Nephron progenitor cell (in vitro differentiated cells): ENCODE results near the gene SAPCD1.

ENCODE experiments used
- DNase-seq: peaks from one replicate; pipeline ENCODE4 v3.0.0; 2021
- H3K27ac Mint-ChIP-seq: 2 replicates; pipeline ENCODE4 v1.8.0; 2021; ENCODE audit warnings: mild to moderate bottlenecking, moderate library complexity, mixed read lengths
- H3K27me3 Mint-ChIP-seq: 2 replicates; pipeline ENCODE4 v1.8.0; 2021; ENCODE audit warnings: mild to moderate bottlenecking, low read depth, mixed read lengths; ENCODE audit not compliant: poor library complexity
- H3K36me3 Mint-ChIP-seq: 2 replicates; pipeline ENCODE4 v1.8.0; 2021; ENCODE audit warnings: low read depth, mixed read lengths
- H3K4me1 Mint-ChIP-seq: 2 replicates; pipeline ENCODE4 v1.8.0; 2021; ENCODE audit warnings: mixed read lengths
- H3K4me3 Mint-ChIP-seq: 2 replicates; pipeline ENCODE4 v1.8.0; 2021; ENCODE audit warnings: mild to moderate bottlenecking, moderate library complexity, mixed read lengths
- H3K9me3 Mint-ChIP-seq: 2 replicates; pipeline ENCODE4 v1.8.0; 2021; ENCODE audit warnings: mild to moderate bottlenecking, moderate library complexity, mixed read lengths
- TF ChIP-seq, protein P1 (sequence below): fragments of 200-600 bp; sonication (generic); IDR thresholded peaks from 2 replicates; pipeline ENCODE4 v1.5.0; 2021; ENCODE audit warnings: antibody characterized with exemption

Gene SAPCD1

DNA sequence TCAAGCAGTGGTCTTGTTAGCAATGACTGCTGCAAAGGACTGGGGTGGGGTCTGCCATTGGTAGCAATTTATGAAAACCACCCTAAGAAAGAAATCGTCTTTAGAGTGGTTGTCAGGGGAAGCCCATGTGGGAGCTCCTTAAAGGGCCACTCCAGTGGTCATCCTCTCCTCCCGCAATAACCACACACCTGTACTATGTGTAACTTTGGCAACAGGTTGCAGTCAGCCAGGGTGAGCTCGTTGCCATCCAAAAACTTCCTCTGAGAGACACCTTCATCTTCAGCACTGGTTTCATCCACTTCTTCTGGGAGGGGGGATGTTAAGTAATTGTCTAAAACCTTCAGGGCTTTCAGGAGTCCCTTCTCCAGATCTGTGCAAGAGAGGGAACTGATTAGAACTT lies 30.4 kb upstream of the SAPCD1 start:
- TF ChIP-seq, protein P1, sequence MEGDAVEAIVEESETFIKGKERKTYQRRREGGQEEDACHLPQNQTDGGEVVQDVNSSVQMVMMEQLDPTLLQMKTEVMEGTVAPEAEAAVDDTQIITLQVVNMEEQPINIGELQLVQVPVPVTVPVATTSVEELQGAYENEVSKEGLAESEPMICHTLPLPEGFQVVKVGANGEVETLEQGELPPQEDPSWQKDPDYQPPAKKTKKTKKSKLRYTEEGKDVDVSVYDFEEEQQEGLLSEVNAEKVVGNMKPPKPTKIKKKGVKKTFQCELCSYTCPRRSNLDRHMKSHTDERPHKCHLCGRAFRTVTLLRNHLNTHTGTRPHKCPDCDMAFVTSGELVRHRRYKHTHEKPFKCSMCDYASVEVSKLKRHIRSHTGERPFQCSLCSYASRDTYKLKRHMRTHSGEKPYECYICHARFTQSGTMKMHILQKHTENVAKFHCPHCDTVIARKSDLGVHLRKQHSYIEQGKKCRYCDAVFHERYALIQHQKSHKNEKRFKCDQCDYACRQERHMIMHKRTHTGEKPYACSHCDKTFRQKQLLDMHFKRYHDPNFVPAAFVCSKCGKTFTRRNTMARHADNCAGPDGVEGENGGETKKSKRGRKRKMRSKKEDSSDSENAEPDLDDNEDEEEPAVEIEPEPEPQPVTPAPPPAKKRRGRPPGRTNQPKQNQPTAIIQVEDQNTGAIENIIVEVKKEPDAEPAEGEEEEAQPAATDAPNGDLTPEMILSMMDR, result no peak
- Mint-ChIP-seq H3K4me3 (no peak overlapping the region), H3K27ac (no peak overlapping the region), H3K4me1 (peaks cover 72% of the 10 kb centered on the region), H3K27me3 (no peaks in the 10 kb centered on the region), H3K9me3 (no peaks in the 10 kb centered on the region), H3K36me3 (peaks cover 48% of the 10 kb centered on the region)
- no peak for DNase-seq

DNA sequence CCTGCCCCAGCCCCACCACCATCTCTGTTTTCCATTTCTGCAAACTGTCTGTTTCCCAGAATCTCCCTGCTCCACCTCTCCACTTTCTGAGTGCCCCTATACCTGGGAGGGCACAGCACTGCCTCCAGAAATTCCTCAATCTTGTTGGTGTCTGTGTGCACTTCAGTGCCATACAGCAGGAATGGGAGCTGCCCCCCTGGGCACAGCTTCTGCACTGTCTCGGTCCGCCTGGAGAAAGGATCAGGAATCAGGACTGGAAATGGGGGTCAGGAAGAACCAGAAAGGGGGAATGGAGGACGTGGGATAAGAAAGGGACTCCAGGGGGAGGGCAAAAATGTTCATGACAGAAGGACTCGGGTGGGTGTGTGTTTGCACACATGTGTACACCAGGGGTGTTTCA lies 28.7 kb upstream of the SAPCD1 start:
- Mint-ChIP-seq H3K36me3 (peaks cover 35% of the 10 kb centered on the region), H3K27ac (peak overlapping the region; percentile 77), H3K27me3 (no peaks in the 10 kb centered on the region), H3K4me1 (peaks cover 78% of the 10 kb centered on the region), H3K9me3 (no peaks in the 10 kb centered on the region), H3K4me3 (peak overlapping the region; percentile 98)
- no peak for DNase-seq
- TF ChIP-seq, protein P1, result no peak

DNA sequence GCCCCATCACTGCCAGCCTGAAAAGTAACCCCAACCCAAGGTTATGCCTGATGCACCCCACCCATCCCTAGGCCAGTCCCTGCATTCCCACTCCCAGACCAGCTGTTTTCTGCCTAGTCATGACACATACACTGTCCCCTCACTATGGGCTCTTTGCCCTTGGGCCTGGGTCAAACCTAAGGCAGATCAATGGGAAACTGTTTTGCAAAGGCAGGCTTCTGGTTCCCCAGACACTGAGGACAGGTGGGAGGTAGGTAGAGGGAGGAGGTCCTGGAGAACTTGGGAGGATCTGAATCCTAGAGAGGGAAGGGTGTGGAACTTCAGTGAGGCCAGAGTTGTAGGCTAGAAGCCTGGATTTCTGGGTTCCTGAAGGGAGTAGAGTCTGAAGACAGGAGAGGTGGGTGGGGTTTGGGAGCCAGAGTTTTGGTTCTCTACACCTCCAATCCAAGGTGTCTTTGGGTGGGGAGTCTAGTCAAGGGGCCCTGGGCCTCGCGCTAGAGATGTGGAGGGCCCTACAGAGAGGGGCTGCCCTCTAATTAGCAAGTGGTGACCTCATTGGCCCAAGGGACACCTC lies 28.1 kb upstream of the SAPCD1 start:
- H3K27me3 Mint-ChIP-seq, result no peaks in the 10 kb centered on the region
- no peaks in the 10 kb centered on the region for H3K9me3 Mint-ChIP-seq
- peaks cover 29% of the 10 kb centered on the region for H3K36me3 Mint-ChIP-seq
- peaks cover 78% of the 10 kb centered on the region for H3K4me1 Mint-ChIP-seq
- H3K4me3 Mint-ChIP-seq, result peak overlapping the region; percentile 98
- TF ChIP-seq, protein P1, result no peak
- peak overlapping the region; percentile 94 for H3K27ac Mint-ChIP-seq
- no peak for DNase-seq

DNA sequence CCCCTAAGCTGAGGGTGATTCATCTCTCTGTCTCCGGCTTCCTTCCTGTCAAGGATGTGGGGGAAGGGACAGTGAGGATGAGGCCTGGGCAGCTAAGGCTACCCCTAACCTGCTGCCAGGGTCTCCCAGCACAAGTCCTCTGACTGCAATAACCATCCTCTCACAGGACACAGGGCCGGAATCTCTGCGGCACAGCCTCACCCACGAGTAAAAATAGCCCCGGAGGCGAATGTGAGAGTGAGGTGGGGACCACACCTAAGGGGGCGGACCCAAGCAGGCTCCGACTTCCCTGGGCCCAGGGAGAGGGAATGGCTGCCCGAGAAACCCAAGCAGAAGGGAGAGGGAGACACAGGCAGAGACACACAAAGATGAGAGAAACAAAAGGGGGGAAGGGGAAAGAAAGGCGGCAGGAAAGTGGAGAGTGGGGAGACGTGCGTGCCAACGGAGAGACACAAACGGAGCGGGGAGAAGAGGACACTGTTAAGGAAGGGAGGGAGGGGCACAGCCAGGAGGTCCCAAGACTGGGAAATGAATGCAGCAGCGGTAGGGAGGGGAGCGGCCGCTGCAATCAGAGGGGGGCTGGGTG lies 27.5 kb upstream of the SAPCD1 start:
- Mint-ChIP-seq H3K4me1 (peaks cover 82% of the 10 kb centered on the region), H3K27me3 (peaks cover 2% of the 10 kb centered on the region)
- DNase-seq, result peak; percentile 44

DNA sequence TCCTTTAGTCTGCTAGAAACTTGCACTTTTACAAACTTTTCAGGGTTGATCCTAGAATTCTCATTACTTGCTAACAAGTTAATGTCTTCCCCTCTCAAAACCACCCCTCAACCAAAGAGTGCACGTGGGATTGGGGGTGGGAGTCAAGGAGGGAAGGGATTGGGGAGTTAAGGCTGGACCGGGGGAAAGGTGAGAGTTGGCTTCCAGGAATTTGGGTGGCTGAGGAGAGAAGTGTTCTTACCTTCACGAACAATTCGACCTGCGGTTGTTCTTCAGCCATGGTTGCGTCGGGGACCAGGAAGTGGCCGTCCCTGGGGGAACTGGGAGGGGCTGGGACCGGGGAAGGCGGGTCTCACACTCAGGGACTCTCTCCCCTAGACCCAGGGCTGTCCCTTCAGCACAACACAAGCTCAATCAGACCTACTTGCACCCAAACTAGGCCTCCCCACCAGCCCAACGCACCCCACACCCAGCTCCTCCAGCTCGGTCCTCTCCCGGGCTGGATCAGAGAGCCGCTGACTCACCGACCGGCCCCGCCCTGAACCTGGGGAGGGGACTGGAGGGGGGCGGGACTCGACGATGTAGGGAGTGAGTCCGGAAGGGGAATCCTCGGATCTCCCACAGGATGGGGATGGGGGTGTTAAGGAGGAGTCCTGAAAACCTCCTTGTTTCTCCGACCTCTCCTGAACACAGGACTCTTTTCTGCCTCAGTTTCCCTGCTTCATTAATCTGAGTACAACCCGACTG lies 26.3 kb upstream of the SAPCD1 start, which contains the start of gene CLIC1:
Gene CLIC1, minus strand, starts transcription at position 510 of the 747 bp plus-strand sequence. Its CDS starts 230 bp downstream, at position 280.
- Mint-ChIP-seq H3K9me3 (no peaks in the 10 kb centered on the region), H3K27ac (peak within 1 kb of the TSS; percentile 99), H3K27me3 (peaks cover 3% of the 10 kb centered on the region), H3K36me3 (peaks cover 29% of the 10 kb centered on the region), H3K4me1 (peaks cover 83% of the 10 kb centered on the region), H3K4me3 (peak within 1 kb of the TSS; percentile 98)
- TF ChIP-seq, protein P1, result no peak
- DNase-seq, result peak; percentile 71

More for the DNA sequence above, 27.5 kb upstream of the SAPCD1 start:
- peak overlapping the region; percentile 98 for H3K4me3 Mint-ChIP-seq
- TF ChIP-seq, protein P1, result no peak
- no peaks in the 10 kb centered on the region for H3K9me3 Mint-ChIP-seq
- peaks cover 29% of the 10 kb centered on the region for H3K36me3 Mint-ChIP-seq
- H3K27ac Mint-ChIP-seq, result peak overlapping the region; percentile 99
